Measurements from ENCODE around the gene BTBD9.

- TF ChIP-seq, protein P1, sequence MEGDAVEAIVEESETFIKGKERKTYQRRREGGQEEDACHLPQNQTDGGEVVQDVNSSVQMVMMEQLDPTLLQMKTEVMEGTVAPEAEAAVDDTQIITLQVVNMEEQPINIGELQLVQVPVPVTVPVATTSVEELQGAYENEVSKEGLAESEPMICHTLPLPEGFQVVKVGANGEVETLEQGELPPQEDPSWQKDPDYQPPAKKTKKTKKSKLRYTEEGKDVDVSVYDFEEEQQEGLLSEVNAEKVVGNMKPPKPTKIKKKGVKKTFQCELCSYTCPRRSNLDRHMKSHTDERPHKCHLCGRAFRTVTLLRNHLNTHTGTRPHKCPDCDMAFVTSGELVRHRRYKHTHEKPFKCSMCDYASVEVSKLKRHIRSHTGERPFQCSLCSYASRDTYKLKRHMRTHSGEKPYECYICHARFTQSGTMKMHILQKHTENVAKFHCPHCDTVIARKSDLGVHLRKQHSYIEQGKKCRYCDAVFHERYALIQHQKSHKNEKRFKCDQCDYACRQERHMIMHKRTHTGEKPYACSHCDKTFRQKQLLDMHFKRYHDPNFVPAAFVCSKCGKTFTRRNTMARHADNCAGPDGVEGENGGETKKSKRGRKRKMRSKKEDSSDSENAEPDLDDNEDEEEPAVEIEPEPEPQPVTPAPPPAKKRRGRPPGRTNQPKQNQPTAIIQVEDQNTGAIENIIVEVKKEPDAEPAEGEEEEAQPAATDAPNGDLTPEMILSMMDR (IDR thresholded peaks at IDR 0.05 in 4 of 5, conservative IDR thresholded peaks at IDR 0.05 in 1 of 5) = no peak
- TF ChIP-seq POLR2A (IDR thresholded peaks at IDR 0.05) = no peak
These were observed 21.9 kb downstream of the BTBD9 start for GRCh38 chr6:38617856-38618255.
